ENCODE measurements around the gene SPIRE2.
"Not testable (repeated sequence)": the region's sequence is repeated elsewhere in the genome, so short reads cannot be mapped to it uniquely, and the experiment has no call there.

The SPIRE2 gene

DNA sequence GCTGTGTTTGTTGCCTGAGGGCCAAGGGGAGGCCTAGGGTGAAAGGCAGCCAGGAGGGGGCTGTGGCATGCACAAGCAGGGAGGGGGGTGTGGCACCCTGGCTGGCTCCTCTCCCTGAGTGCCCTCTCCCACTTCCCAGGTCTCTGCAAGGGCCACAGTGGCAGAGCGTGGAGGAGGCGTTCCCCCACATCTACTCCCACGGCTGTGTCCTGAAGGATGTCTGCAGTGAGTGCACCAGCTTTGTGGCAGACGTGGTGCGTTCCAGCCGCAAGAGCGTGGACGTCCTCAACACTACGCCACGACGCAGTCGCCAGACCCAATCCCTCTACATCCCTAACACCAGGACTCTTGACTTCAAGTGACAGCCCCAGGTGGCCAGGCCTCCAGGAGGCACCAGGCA is 41.6 kb downstream of the SPIRE2 start:
- DNase-seq (ENCODE audit: low read depth) = no peak

DNA sequence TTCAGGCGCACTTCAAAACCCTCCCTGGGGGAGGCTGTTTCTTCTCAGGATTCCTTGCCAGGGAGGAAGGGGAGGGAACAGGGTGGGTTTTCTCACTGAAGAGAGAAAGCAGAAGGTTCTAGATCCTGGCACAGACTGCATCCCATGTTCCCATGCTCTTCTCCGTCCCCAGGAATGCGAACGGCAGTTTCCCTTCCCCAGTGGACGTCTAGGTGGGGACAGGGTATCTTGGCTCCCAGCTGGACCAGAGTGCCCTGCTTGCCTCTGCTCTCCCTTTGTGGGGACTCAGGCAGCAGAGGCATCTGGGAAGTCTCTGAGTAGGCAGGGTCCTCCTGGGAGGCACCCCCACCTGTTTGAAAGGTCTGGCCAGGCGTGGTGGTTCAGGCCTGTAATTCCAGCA is 42.2 kb downstream of the SPIRE2 start:
- DNase-seq (ENCODE audit: low read depth) = no peak

DNA sequence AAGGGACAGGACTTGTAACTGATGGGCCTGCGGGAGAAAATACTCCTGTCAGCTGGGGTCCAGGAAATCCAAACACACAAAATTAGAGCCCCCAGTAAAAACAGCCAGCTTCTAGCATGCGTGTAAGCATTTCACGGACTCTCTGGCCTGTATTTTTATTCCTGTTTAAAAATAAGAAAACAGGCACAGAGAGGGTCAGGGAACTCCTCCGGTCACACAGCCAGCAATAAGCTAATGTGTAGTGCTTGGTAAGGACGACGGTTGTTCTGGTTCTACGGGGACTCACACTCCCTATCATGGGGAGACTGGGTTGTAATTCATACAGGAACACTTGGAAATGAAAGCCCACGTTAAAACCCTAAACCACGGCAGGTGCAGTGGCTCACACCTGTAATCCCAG is 43.6 kb downstream of the SPIRE2 start:
- DNase-seq (ENCODE audit: low read depth) = no peak

DNA sequence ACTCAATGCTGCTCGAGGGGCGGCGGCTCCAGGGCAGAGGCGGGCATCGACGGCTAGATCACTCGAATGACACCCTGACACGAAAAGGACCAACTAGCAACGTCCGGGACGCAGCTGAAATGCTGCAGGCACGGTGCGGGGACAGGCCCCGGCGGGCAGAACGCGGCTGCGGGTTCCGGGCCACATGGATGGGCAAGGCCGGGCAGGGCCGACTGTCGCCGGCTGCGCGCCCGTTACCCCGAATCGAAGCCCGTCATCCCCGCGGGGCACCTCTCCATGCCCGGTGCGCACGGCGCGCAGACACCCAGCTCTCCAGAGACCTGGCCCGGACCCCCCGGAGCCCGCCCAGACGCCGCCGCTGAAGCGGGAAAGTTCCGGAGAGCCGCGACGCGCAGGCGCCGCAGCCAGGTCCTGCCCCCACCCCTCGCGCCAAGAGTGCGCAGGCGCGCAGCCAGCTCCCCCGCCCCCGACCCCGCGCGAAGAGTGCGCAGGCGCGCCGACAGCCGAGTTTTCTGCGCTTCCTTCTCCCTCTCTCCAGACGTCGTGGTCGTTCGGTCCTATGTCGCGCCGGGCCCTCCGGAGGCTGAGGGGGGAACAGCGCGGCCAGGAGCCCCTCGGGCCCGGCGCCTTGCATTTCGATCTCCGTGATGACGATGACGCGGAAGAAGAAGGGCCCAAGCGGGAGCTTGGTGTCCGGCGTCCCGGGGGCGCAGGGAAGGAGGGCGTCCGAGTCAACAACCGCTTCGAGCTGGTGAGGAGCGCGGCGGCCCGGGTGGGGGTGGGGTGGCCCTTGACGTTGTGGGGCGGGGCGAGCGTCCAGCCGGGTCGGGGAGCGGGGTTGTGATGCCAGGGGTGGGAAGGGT is 45.1 kb downstream of the SPIRE2 start, which contains the start of gene TCF25:
Gene TCF25 (plus strand): TSS at position 484 of the 863 bp plus-strand sequence. CDS start 76 bp downstream, at position 560.
- peak; percentile 67 for DNase-seq (ENCODE audit: low read depth)

DNA sequence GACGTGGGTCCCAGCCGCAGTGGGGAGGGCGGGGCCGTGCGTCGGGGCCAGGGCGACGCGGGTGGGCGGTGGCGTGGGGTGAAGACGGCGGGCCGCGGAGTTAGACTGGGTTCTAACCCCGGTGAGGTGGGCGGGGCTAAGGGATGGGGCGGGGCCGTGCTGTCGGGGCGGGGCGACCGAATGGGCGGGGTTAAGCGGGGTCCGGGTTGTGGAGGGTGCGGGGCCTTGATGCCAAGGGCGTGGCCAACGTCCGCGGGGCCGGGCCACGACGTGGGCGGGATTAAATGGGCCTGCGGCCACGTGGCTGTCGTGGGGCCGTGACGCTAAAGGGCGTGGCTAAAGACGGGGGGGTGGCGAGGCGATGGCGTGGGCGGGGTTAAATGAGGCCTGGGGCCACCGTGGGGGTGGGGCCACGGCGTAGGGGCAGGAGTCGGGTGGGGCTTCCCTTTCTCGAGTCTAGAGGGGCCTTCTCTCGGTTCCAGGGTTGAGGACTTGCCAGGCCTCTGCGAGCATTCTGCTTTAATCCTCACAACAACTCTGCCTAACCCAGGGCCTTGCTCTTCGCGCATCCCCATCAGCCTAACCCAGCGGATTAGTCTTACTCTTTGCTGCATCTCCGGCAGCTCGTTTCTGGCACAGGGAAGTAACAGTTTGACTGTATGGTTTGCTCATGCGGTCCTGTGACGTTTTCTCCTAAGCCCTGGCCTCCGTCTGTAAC is 45.9 kb downstream of the SPIRE2 start:
- peak; percentile 91 for DNase-seq (ENCODE audit: low read depth)

DNA sequence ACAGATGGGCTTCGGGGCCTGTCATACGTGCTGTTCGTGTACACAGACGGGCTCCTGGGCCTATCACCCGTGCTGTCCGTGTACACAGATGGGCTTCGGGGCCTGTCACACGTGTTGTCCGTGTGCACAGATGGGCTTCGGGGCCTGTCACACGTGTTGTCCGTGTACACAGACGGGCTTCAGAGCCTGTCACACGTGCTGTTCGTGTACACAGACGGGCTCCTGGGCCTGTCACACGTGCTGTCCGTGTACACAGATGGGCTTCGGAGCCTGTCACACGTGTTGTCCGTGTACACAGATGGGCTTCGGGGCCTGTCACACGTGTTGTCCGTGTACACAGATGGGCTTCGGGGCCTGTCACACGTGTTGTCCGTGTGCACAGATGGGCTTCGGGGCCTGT is 50.8 kb downstream of the SPIRE2 start:
- not testable (repeated sequence) for DNase-seq (ENCODE audit: low read depth)

DNA sequence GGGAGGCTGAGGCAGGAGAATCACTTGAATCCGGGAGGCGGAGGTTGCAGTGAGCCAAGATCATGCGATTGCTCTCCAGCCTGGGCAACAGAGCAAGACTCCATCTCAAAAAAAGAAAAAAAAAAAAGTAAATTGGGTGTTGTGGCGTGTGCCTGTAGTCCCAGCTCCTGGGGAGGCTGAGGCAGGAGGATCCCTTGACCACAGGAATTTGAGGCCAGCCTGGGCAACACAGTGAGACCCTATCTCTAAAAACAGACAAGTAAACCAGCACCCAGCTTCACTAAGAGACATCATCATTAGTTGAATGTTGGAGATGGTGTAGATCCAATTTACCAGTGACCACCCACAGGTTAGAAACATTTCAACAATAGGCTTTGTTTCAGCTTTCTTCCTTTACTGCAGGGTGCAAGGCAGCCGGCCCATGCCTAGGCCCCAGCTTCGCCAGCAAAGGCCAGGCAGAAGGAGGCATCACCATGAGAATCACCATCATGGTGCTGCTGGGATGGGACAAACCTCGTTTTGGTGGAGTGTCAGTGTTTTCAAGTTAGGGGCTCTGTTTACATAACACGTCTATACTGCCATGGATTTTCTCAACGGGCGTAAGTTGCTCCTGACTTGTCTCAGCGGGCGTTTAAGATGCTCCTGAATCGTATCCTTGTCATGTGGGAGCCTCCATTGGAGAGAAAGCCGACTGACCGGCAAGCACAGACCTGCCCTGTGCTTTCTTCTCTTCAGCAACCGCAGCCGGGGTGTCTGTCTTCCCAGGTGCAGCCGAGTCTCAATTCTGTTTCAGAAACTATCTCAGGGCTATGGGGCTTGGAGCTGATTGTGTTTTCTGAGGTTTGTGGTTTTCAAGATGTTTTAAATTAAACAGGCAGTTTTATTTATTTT is 52.4 kb downstream of the SPIRE2 start:
- no peak for DNase-seq (ENCODE audit: low read depth)

DNA sequence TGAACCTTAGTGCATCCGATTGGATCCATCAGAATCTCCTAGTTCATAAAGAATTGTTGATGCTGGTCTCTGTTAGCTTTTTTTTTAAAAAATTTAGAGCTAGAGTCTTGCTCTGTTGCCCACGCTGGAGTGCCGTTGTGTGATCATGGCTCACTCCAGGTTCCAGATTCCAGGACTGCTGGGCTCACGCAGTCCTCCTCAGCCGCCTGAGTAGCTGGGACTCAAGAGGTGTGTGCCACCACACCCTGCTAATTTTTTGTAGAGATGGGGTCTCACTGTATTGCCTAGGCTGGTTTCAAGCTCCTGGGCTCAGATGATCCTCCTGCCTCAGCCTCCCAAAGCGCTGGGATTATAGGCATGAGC is 53.1 kb downstream of the SPIRE2 start:
- no peak for DNase-seq (ENCODE audit: low read depth)

DNA sequence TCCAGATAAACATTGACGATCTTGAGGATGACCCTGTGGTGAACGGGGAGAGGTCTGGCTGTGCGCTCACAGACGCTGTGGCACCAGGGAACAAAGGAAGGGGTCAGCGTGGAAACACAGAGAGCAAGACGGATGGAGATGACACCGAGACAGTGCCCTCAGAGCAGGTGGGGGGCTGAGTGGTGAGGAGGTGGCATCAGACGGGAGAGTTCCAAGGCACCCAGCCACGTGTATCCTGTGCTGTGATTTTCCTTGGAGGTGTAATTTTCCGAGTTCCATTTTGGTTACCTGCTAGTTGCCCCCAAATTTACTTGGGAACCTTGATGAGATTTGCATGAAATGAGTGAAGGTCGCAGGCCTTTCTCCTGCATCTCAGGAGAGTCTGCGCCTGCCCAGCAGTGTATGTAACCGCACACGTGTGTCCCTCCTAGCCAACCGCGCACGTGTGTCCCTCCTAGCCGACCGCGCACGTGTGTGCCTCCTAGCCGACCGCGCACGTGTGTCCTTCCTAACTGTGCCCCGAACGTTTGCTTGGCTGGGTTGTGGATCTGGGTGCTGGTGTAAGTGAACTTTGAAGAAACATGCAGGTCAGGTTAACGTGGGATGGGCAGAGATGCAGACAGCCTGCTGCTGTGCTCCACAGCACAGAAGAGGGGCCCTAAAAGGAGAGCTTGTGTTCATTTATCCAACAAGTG is 55.2 kb downstream of the SPIRE2 start:
- DNase-seq (ENCODE audit: low read depth) = no peak

DNA sequence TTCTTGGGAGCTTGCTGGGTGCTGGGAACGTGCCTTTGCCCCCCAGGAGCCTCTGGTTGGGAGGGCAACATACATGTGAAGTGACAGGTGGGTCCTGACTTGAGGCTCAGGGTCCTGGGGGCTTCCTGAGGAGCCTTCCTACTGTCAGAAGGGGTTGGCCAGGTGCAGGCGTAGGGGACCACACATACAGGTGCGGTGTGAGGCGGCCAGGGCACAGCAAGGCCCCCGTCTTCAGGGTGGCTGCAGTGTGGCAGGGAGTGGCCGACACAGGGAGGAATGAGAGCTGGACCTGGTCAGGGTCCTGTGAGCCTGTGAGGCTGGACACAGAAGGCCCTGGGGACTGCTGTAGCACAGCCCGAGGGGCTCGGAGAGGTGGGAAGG is 55.8 kb downstream of the SPIRE2 start:
- DNase-seq (ENCODE audit: low read depth) = no peak

DNA sequence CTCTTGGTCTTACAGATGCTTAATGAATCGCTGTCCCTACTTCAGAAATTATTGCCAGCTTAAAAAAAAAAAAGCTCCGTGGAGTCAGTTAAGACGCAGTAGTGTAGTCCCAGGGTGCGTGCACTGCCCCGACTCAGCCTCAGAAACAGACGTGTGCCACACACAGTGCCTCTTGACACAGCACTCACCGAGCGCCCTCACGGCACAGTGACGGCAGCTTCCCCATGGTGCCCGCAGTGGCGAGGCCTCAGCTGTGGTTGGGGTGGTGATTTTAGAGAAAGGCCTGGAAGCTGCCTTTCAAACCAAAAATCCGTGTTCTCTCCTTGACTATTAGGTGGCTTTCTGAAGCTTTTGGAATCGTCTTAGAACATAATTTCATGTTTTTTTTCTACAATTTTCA is 59.0 kb downstream of the SPIRE2 start:
- DNase-seq (ENCODE audit: low read depth) = no peak

DNA sequence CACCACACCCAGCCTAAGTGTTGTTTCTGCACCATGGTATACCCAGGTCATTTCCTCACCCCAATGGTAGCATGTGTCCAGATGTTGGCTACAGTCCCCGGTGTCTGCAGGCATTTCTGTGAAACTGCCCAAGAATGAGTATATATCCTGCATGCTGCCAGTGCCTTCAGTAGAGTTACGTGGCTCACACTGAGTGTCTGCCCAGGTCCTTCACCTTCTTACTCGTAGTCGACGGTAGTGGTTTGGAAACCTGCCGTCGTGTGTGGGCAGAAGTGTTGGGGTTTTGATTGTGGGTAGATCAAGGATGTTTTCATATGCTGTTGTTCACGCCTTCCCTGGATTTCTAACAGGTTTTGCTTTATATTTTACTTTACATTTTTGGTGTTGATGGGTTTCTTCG is 61.9 kb downstream of the SPIRE2 start:
- no peak for DNase-seq (ENCODE audit: low read depth)

DNA sequence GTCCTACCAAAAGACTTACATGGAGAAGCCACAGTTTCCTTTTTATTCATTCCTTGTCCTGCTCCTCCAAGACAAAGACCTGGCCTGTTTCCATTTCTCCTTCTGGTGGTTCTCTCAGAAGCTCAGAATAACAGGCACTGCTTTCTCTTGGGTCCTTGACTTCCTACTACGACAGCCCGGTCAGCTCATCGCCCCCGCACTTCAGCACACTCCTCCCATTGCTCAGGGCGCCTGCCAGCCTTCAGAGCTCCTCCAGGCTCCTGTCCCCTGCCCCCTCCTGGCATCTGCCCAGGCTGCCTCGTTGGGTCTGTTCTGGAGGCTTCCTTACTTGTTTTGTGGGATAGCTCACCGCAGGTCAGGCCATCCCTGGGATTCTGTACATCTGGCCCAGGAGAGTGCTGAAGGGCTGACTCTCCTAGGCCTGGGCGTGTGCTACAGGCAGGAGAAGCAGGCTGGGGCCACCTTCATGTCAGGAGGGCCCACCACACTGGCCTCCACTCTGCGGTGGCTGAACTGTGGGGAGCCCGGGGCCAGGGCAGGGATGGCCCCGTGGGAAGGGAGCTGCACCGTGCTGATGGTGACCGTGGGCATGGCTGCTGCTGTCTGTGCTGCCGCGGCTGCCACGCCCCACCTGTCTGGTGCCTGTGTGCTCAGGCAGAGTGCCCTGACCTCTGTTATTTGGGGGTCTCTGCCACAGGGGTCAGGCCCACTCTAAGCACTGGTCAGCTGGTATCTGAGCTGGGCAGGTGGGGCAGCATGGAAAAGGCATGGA is 62.8 kb downstream of the SPIRE2 start:
- no peak for DNase-seq (ENCODE audit: low read depth)

DNA sequence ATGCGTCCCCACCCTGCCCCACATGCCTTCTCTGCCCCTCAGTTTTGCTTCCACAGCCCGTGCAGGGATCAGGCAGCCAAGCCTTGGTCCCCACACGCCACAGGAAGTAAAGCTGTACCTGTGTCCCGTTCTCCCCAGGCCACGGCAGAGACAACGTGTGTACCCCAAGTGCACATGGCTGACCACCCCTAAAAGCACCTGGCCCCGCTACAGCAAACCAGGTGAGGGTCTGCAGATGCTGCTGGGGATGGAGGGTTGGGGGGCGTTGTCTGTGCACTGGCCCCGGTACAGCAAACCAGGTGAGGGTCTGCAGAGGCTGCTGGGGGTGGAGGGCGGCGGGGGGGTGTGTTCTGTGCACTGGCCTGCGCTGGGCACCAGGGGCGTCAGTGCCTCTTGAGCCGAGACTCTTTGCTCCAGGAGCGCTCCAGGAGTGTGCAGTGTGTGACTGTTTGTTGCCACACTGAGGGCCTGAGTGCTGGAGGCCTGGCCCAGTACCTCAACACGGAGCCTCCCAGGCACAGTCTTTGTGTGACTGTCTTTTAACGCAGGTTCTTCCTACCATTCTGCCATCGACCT is 63.9 kb downstream of the SPIRE2 start:
- no peak for DNase-seq (ENCODE audit: low read depth)

DNA sequence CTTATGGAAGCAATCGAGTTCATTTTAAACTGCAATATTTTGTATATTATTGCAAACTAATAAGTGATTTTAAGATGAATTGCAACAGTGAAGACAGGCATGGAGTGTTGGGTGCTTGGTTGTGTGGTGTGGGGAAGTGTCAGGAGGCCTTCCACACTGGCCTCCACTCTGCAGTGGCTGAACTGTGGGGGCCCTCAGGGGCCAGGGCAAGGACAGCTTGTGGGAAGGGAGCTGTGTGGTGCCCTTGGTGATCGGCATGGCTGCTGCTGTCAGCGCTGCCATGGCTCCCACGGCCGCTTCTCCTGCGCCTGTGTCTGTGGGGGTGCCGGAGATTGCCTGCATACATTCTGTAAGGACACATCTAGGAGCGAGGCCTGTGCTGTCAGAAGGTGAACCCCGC is 64.4 kb downstream of the SPIRE2 start:
- DNase-seq (ENCODE audit: low read depth) = no peak

DNA sequence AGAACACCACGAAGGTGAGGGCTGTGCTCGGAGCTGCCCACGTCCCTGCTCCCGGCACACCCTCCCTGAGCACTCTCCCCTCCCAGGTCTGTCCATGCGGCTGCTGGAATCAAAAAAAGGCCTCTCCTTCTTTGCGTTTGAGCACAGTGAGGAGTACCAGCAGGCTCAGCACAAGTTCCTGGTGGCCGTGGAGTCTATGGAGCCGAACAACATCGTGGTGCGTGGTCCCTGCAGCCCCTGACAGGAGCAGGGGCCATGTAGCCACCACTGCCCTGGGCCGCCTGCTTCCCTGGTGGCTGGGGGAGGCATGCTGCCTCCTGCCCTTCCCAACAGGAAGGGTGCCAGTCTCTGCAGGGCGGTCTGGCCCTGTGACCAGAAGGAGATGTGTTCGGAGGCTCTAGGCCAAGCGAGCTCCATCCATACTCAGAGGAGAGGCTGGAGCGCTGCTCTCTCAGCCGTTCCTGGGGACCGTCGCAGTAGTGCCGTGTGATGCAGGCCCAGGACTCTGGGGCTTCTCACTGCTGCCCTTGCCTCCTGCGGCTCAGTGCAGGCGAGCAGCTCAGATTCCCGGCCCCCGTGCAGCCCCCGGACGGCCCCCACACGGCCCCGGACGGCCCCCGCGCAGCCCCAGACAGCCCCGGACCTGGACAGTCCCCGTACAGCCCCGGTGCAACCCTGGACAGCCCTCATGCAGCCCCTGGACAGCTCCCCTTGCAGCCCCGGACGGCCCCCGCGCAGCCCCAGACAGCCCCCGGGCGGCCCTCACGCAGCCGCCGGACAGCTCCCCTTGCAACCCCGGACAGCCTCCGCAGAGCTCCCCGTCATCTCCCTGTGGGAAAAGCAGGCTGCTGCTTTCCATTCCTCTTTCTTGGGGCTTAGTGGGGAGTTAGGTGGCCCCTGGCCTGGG is 65.6 kb downstream of the SPIRE2 start:
- DNase-seq (ENCODE audit: low read depth) = no peak

DNA sequence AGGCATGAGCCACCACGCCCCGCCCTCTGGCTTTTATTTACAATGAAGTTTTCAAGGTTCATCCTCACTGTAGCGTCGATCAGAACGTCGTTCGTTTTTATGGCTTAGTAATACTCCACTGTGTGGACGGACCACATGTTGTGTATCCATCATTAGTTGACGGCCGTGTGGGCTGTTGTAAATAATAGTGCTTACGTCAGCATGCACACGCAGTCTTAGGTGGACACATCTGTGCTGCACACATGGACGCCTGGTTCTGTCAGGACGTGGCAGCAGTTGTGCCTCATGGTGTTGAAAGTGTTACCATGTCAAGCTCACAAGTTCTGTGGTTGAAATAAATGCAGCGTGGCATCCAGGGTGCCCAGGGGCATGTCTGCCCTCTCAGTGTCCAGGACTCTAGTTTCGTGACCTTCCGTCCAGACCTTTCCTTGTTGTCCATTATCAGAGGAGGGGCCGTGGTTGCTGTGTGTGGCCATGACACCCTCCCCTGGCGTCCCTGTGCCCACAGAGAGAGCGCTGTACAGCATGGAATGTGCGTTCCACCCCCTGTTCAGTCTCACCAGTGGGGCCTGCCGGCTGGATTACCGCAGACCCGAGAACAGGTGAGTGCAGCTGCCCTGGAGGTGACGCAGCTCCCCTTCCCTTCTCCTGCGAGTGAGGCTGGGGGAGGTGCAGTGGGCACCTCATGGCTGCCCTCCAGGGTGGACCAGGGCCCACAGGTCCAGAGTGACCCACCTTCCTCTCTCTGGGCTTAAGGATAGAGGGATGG is 67.4 kb downstream of the SPIRE2 start:
- no peak for DNase-seq (ENCODE audit: low read depth)

DNA sequence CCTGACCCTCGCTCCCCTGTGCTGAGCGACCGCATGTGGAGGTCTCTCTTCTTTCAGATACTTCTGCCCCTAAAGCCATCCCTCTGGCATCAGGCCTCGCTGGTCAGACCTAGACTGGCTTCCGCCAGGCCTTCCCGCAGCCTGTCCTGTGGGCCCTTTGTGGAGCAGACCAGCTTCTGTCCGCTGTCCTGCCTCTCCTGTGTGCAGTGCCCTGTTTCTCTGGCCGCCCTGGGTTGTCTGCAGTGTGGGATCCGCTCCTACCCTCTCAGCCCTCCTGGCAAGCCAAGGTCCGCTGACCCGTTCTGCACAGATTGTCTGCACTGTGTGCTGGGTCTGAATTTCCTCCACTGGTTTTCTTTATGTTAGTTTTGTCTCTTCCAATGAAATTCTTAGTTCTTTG is 68.9 kb downstream of the SPIRE2 start:
- DNase-seq (ENCODE audit: low read depth) = no peak
